ENCODE results near the gene TET2.

DNA sequence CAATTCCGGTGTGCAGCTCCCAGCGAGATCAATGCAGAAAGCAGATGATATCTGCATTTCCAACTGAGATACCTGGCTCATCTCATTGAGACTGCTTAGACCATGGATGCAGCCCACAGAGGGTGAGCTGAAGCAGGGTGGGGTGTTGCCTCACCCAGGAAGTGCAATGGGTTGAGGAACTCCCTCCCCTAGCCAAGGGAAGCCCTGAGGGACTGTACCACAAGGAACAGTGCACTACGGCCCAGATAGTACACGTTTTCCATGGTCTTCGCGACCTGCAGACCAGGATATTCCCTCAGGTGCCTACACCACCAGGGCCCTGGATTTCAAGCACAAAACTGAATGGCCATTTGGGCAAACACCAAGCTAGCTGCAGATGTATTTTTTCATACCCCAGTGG lies 150.0 kb downstream of the TET2 start:
- TF ChIP-seq, protein P1, sequence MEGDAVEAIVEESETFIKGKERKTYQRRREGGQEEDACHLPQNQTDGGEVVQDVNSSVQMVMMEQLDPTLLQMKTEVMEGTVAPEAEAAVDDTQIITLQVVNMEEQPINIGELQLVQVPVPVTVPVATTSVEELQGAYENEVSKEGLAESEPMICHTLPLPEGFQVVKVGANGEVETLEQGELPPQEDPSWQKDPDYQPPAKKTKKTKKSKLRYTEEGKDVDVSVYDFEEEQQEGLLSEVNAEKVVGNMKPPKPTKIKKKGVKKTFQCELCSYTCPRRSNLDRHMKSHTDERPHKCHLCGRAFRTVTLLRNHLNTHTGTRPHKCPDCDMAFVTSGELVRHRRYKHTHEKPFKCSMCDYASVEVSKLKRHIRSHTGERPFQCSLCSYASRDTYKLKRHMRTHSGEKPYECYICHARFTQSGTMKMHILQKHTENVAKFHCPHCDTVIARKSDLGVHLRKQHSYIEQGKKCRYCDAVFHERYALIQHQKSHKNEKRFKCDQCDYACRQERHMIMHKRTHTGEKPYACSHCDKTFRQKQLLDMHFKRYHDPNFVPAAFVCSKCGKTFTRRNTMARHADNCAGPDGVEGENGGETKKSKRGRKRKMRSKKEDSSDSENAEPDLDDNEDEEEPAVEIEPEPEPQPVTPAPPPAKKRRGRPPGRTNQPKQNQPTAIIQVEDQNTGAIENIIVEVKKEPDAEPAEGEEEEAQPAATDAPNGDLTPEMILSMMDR (conservative IDR thresholded peaks at IDR 0.05; ENCODE audit: low read depth, low read length) = no peak
- no peak for TF ChIP-seq EZH2 (IDR thresholded peaks at IDR 0.05; ENCODE audit: borderline replicate concordance, low read depth, low read length, poor library complexity, severe bottlenecking)

All from A673 (cell line).